Transverse colon (tissue), 4 donors: ENCODE data around the gene ATG5. TPM values are rescaled to one million over a fixed set of nuclear protein-coding genes. Genes with fewer than 3 reads are reported as not detected.

Source experiments
- DNase-seq: peaks from one replicate; pipeline ENCODE4 v3.0.0-alpha.2; 2019
- H3K27ac ChIP-seq, 4 donors: fragments of 200-600 bp; sonication (generic); 2 replicates each; pipeline ENCODE4 v1.5.1; 2016 to 2018; ENCODE audit warnings: inconsistent platforms in 4 of 4
- H3K27me3 ChIP-seq: fragments of 200-600 bp; sonication (generic); 2 replicates; pipeline ENCODE4 v1.5.1; 2017; ENCODE audit warnings: inconsistent platforms
- H3K36me3 ChIP-seq, 4 donors: fragments of 200-600 bp; sonication (generic); 2 replicates each; pipeline ENCODE4 v1.5.1; 2017 to 2019; ENCODE audit warnings: inconsistent platforms in 4 of 4
- H3K4me1 ChIP-seq, 4 donors: fragments of 200-600 bp; sonication (generic); 2 replicates each; pipeline ENCODE4 v1.5.1; 2017 to 2020; ENCODE audit warnings: inconsistent platforms in 4 of 4
- H3K4me3 ChIP-seq, 4 donors: fragments of 200-600 bp; sonication (generic); 1 replicate in 1 of 4; 2 replicates in 3 of 4; pipeline versions ENCODE4 v1.5.1 to v1.6.1; 2017 to 2019; ENCODE audit warnings: inconsistent platforms in 4 of 4
- H3K9me3 ChIP-seq, 2 donors: fragments of 200-600 bp; sonication (generic); 2 replicates each; pipeline ENCODE4 v1.5.1; 2017 to 2019; ENCODE audit warnings: inconsistent platforms in 2 of 2
- EP300 ChIP-seq: sonication (generic); formaldehyde crosslinking; IDR thresholded peaks from one replicate; pipeline ENCODE4 v1.6.1; 2017; ENCODE audit warnings: antibody characterized with exemption, low read depth
- POLR2A ChIP-seq: fragments of 450-650 bp; IDR thresholded peaks from one replicate; pipeline ENCODE4 v1.6.1; 2016; ENCODE audit warnings: antibody characterized with exemption, mild to moderate bottlenecking, moderate library complexity
- POLR2AphosphoS5 ChIP-seq, 3 donors: sonication (generic); formaldehyde crosslinking; IDR thresholded peaks; one replicate each; pipeline ENCODE4 v1.6.1; 2016; ENCODE audit warnings: antibody characterized with exemption in 3 of 3
- WGBS, 2 donors: methylation state at CpG; one replicate each; pipeline ENCODE4 v1.1.5; 2018; ENCODE audit warnings: low coverage in 1 of 2; 5-methylcytosine and 5-hydroxymethylcytosine counted together
- in situ Hi-C, 4 donors: fragments of 200-750 bp; cut with MboI; loops; one replicate each; pipeline versions ENCODE4 v1.15.0 to v1.15.1; 2017; ENCODE audit warnings: low sequenced_read_pairs in 3 of 4, low pct_ligation_motif_present in 1 of 4, low pct_unique_long_range_greater_than_20kb in 1 of 4
- intact Hi-C: fragments of 100-400 bp; cut with DNase I; formaldehyde crosslinking; loops from one replicate; pipeline ENCODE4 v1.15.1; 2023; ENCODE audit warnings: low total_unique reads
- total RNA-seq, 4 donors: library from RNA; depleted of rRNA; stranded (reverse); fragments of >200 nt; gene quantifications; one replicate each; pipeline ENCODE4 v1.1.0, GENCODE V29; 2016
- TF ChIP-seq, protein P1 (sequence below), 5 experiments: fragments of 200-600 bp in 3 of 5; fragments of 450-650 bp in 2 of 5; sonication (generic) in 3 of 5; IDR thresholded peaks; 1 replicate in 2 of 5; 2 replicates in 3 of 5; pipeline ENCODE4 v1.5.1; 2016 to 2017; ENCODE audit warnings: antibody characterized with exemption in 5 of 5, inconsistent platforms in 3 of 5, mild to moderate bottlenecking in 2 of 5, moderate library complexity in 1 of 5

Gene ATG5
- total RNA-seq, 4 donors from 2014 or later: 21.7 to 56.4 (median 44.9) TPM

DNA sequence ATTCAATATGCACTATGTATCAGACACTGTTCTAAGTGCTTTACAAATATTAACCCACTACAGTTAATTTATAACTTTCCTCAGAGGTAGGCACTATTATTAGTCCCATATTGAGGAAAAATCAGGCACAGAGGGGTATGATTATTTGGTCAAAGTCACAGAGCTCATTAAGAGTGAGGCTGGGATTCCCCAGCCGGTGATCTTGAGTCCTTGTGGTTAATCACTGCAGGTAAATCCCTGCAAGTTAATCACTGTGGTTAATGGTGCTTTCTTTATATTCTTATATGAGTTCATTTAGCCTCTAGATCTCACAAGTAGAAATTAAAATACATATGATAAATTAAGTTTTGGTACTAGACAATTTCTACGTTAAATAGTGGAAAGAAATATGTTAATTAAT is 44.2 kb upstream of the ATG5 start:
- DNase-seq: no peak
- in situ Hi-C loops: no loop called here
- Histone ChIP-seq H3K36me3 (no peaks in the 10 kb centered on the region), H3K4me3 (no peak overlapping the region), H3K4me1 (no peaks in the 10 kb centered on the region), H3K27ac (no peak overlapping the region), H3K27me3 (no peaks in the 10 kb centered on the region), H3K9me3 (no peaks in the 10 kb centered on the region)
- intact Hi-C loops: no loop called here
- TF ChIP-seq, protein P1, sequence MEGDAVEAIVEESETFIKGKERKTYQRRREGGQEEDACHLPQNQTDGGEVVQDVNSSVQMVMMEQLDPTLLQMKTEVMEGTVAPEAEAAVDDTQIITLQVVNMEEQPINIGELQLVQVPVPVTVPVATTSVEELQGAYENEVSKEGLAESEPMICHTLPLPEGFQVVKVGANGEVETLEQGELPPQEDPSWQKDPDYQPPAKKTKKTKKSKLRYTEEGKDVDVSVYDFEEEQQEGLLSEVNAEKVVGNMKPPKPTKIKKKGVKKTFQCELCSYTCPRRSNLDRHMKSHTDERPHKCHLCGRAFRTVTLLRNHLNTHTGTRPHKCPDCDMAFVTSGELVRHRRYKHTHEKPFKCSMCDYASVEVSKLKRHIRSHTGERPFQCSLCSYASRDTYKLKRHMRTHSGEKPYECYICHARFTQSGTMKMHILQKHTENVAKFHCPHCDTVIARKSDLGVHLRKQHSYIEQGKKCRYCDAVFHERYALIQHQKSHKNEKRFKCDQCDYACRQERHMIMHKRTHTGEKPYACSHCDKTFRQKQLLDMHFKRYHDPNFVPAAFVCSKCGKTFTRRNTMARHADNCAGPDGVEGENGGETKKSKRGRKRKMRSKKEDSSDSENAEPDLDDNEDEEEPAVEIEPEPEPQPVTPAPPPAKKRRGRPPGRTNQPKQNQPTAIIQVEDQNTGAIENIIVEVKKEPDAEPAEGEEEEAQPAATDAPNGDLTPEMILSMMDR (IDR thresholded peaks at IDR 0.05): no peak
- no peak for TF ChIP-seq EP300
- no peak for TF ChIP-seq POLR2AphosphoS5 (IDR thresholded peaks at IDR 0.05)
- no peak for TF ChIP-seq POLR2A
- WGBS, 2 donors: 75 to 76% methylated on average over 2 of the region's 2 CpGs

DNA sequence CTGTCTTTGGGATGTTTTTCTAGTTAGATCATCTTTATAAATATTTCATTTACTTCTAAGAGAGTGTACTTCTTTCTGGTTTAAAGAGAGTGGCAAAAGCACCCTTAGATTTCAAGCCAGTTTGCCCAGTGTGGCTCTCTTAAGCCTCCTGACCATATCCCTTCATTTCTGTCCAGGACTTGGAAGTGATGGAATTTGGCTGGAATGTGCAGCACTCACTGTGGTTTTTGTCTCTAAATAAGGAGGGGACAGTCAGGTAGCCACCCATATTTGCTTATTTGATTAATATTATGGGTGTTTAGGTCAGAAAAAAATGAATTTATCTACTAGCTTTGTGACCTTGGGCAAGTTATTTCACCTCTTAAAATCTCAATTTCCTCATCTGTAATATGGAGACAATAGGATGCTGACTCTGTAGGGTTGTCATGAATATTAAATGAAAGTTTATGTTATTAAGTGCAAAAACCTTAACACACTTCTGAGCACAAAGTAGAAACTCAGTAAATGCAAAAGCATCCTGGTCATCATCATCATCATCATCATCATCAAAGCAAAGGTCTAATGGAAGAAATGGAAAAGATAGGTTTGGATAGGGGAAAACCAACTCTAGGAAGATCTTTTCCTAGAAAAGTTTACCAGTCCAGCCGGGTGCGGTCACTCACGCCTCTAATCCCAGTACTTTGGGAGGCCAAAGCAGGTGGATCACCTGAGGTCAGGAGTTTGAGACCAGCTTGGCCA is 38.0 kb upstream of the ATG5 start:
- H3K4me3 ChIP-seq: no peak overlapping the region
- no peaks in the 10 kb centered on the region for H3K9me3 ChIP-seq
- H3K4me1 ChIP-seq: peaks cover 0 to 18% (median 14%) of the 10 kb centered on the region in 4 donors
- no peaks in the 10 kb centered on the region for H3K36me3 ChIP-seq
- no peak for DNase-seq
- intact Hi-C loops (no loop called here), in situ Hi-C loops (no loop called here)
- 84 to 95% methylated on average over 3 of the region's 3 CpGs for WGBS, 2 donors
- H3K27ac ChIP-seq: no peak overlapping the region
- TF ChIP-seq EP300 (no peak), POLR2AphosphoS5 (IDR thresholded peaks at IDR 0.05) (no peak), POLR2A (no peak)
- TF ChIP-seq, protein P1 (IDR thresholded peaks at IDR 0.05): no peak
- peaks cover 25% of the 10 kb centered on the region for H3K27me3 ChIP-seq

DNA sequence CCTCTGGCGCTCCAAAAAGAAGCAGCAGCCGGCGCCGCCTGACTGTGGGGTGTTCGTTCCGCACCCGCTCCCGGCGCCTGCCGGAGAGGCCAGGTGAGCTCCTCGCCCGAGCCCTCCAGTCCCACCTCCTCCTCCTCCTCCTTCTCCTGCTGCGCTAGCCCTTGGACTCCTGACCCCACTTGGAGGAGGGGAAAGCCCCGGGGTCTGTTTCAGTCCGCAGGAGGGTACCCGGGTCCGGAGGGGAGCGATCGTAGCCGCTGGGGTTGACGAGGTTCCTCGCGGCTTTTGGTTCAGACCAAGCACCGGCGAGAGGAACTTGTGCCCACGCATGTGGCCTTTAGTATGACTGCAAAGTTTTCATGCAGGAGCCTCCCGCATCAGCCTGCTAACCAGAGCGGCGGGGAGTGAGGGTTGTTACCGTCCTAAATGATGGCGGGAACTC is 35.5 kb upstream of the ATG5 start:
- in situ Hi-C loops (no loop called here), intact Hi-C loops (no loop called here)
- H3K27me3 ChIP-seq: peaks cover 39% of the 10 kb centered on the region
- peak overlapping the region; percentile 48 to 78 (median 54) for H3K27ac ChIP-seq
- no peaks in the 10 kb centered on the region for H3K9me3 ChIP-seq
- DNase-seq: peak; percentile 37
- WGBS, 2 donors: 3% methylated on average over 27 of the region's 31 CpGs; no CpG with 5 or more reads in 1 of the 2 donors
- H3K4me3 ChIP-seq: peak overlapping the region; percentile 42 to 70 (median 64)
- H3K4me1 ChIP-seq: peaks cover 0 to 18% (median 14%) of the 10 kb centered on the region in 4 donors
- TF ChIP-seq POLR2A (no peak), EP300 (no peak), POLR2AphosphoS5 (IDR thresholded peaks at IDR 0.05) (no peak)
- TF ChIP-seq, protein P1 (IDR thresholded peaks at IDR 0.05): no peak
- no peaks in the 10 kb centered on the region for H3K36me3 ChIP-seq

DNA sequence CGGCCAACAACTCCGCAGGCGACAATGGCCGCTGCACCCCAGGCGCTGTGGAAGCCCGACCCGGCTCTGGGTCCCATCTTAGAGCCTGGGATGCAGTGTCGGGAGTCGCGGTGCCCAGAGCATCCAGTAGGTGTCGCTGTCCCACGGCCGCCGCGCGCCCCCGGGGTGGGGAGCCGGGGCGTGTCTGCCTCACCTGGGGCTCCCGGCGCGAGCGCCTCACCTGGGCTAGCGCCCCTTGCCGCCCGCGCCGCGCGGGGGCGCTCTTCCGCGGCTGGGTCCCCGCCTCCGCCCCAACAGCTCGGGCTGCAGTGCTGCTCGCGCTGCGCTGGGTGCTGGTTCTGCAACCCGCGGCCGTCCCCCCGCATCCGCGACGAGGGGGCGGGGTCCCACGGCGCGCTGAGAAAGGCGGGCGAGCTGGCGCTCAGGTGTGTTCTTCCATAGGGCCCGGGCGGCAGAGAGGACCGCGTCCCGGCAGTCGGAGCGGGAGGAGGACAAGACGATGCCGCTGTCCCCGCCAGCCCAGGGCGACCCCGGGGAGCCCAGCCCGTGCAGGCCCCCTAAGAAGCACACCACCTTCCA is 34.9 kb upstream of the ATG5 start, which contains the start of gene CRYBG1:
Gene CRYBG1, plus strand, starts transcription at position 308 of the 579 bp plus-strand sequence. Its CDS starts 192 bp downstream, at position 500.
- Histone ChIP-seq H3K27ac (peak within 1 kb of the TSS; percentile 48 to 78 (median 54)), H3K4me1 (peaks cover 0 to 18% (median 14%) of the 10 kb centered on the region in 4 donors), H3K9me3 (no peaks in the 10 kb centered on the region), H3K4me3 (peak within 1 kb of the TSS; percentile 42 to 70 (median 64)), H3K27me3 (peaks cover 39% of the 10 kb centered on the region), H3K36me3 (no peaks in the 10 kb centered on the region)
- 20% methylated on average over 1 of the region's 66 CpGs; no CpG with 5 or more reads in 1 of the 2 donors for WGBS, 2 donors
- in situ Hi-C loops: no loop called here
- DNase-seq: peak; percentile 86
- TF ChIP-seq EP300: no peak
- peak in 1 of 3 donors; percentile 14 for TF ChIP-seq POLR2AphosphoS5 (IDR thresholded peaks at IDR 0.05)
- TF ChIP-seq, protein P1 (IDR thresholded peaks at IDR 0.05): peak; percentile 61 to 98 (median 85)
- intact Hi-C loops: no loop called here
